Nephron progenitor cell (in vitro differentiated cells): Measurements from ENCODE around the gene DHX38.

ENCODE experiments used
- DNase-seq: peaks from one replicate; pipeline ENCODE4 v3.0.0; 2021
- H3K27ac Mint-ChIP-seq: 2 replicates; pipeline ENCODE4 v1.8.0; 2021; ENCODE audit warnings: mild to moderate bottlenecking, moderate library complexity, mixed read lengths
- H3K27me3 Mint-ChIP-seq: 2 replicates; pipeline ENCODE4 v1.8.0; 2021; ENCODE audit warnings: mild to moderate bottlenecking, low read depth, mixed read lengths; ENCODE audit not compliant: poor library complexity
- H3K36me3 Mint-ChIP-seq: 2 replicates; pipeline ENCODE4 v1.8.0; 2021; ENCODE audit warnings: low read depth, mixed read lengths
- H3K4me1 Mint-ChIP-seq: 2 replicates; pipeline ENCODE4 v1.8.0; 2021; ENCODE audit warnings: mixed read lengths
- H3K4me3 Mint-ChIP-seq: 2 replicates; pipeline ENCODE4 v1.8.0; 2021; ENCODE audit warnings: mild to moderate bottlenecking, moderate library complexity, mixed read lengths
- H3K9me3 Mint-ChIP-seq: 2 replicates; pipeline ENCODE4 v1.8.0; 2021; ENCODE audit warnings: mild to moderate bottlenecking, moderate library complexity, mixed read lengths
- CTCF ChIP-seq: fragments of 200-600 bp; sonication (generic); IDR thresholded peaks from 2 replicates; pipeline ENCODE4 v1.5.0; 2021; ENCODE audit warnings: antibody characterized with exemption

Gene DHX38

GRCh38 chr16:72123426-72123825 is 29.8 kb downstream of the DHX38 start:
- no peak for DNase-seq
- peaks cover 10% of the 10 kb centered on the region for H3K36me3 Mint-ChIP-seq
- H3K27ac Mint-ChIP-seq: no peak overlapping the region
- no peak overlapping the region for H3K4me3 Mint-ChIP-seq
- TF ChIP-seq CTCF: no peak
- no peaks in the 10 kb centered on the region for H3K9me3 Mint-ChIP-seq
- peaks cover 22% of the 10 kb centered on the region for H3K4me1 Mint-ChIP-seq
- peaks cover 12% of the 10 kb centered on the region for H3K27me3 Mint-ChIP-seq

- Mint-ChIP-seq H3K27me3 (peaks cover 12% of the 10 kb centered on the region), H3K27ac (no peak overlapping the region), H3K4me1 (peaks cover 29% of the 10 kb centered on the region), H3K9me3 (no peaks in the 10 kb centered on the region), H3K36me3 (peaks cover 6% of the 10 kb centered on the region), H3K4me3 (no peak overlapping the region)
- no peak for DNase-seq
- no peak for TF ChIP-seq CTCF
Measured at GRCh38 chr16:72124148-72124547, 30.5 kb downstream of the DHX38 start.

GRCh38 chr16:72124761-72125634 is 31.4 kb downstream of the DHX38 start:
- H3K4me1 Mint-ChIP-seq: peaks cover 31% of the 10 kb centered on the region
- H3K27me3 Mint-ChIP-seq: peaks cover 5% of the 10 kb centered on the region
- TF ChIP-seq CTCF: peak; percentile 79
- DNase-seq: peak; percentile 79
- H3K36me3 Mint-ChIP-seq: peaks cover 4% of the 10 kb centered on the region
- no peaks in the 10 kb centered on the region for H3K9me3 Mint-ChIP-seq
- H3K4me3 Mint-ChIP-seq: no peak overlapping the region
- H3K27ac Mint-ChIP-seq: peak overlapping the region; percentile 15

GRCh38 chr16:72125635-72126428 is 32.2 kb downstream of the DHX38 start:
- no peak for TF ChIP-seq CTCF
- Mint-ChIP-seq H3K36me3 (peaks cover 4% of the 10 kb centered on the region), H3K4me1 (peaks cover 35% of the 10 kb centered on the region), H3K4me3 (no peak overlapping the region), H3K27me3 (peaks cover 4% of the 10 kb centered on the region), H3K27ac (peak overlapping the region; percentile 15), H3K9me3 (no peaks in the 10 kb centered on the region)
- no peak for DNase-seq

GRCh38 chr16:72126429-72126765 is 32.8 kb downstream of the DHX38 start:
- Mint-ChIP-seq H3K9me3 (no peaks in the 10 kb centered on the region), H3K4me1 (peaks cover 40% of the 10 kb centered on the region), H3K27ac (no peak overlapping the region), H3K36me3 (peaks cover 4% of the 10 kb centered on the region), H3K27me3 (peaks cover 7% of the 10 kb centered on the region), H3K4me3 (no peak overlapping the region)
- no peak for DNase-seq
- no peak for TF ChIP-seq CTCF
